IMR-90 (cell line): ENCODE data around the gene METTL25. TPM values are rescaled to one million over a fixed set of nuclear protein-coding genes. Genes with fewer than 3 reads are reported as not detected.

Experiments used
- ATAC-seq: fragments of 200-7000 bp; cut with Tn5 transposase; 2 replicates; pipeline ENCODE4 v1.9.1; 2020; ENCODE audit warnings: low read depth, mild to moderate bottlenecking, moderate library complexity
- BruUV-seq: library from RNA; stranded (reverse); fragments of 400-500 nt; replicated peaks from 2 replicates; lab custom pipeline; 2021; lab: Mats Ljungman, UMichigan
- CTCF ChIA-PET: fragments of 300-600 bp; formaldehyde crosslinking; extraction: SDS; loops from one replicate; lab custom pipeline; 2021; ENCODE audit warnings: antibody characterized with exemption; lab: Yijun Ruan, JAX
- POLR2A ChIA-PET: fragments of 300-600 bp; sonication (Branson Sonifier 250); formaldehyde crosslinking; loops from one replicate; lab custom pipeline; 2022; ENCODE audit warnings: antibody characterized with exemption; ENCODE audit not compliant: unreplicated experiment; lab: Charles Lee
- DNase-seq: peaks from one replicate; pipeline ENCODE4 v3.0.0; 2013
- H2AFZ ChIP-seq: replicated peaks from 2 replicates; pipeline ENCODE3; 2013; ENCODE audit warnings: low read length, mild to moderate bottlenecking; ENCODE audit not compliant: poor library complexity
- H2AK5ac ChIP-seq: 2 replicates; pipeline ENCODE4 v1.6.1; 2013; ENCODE audit warnings: low read depth, low read length, inconsistent platforms
- H2AK9ac ChIP-seq: replicated peaks from 2 replicates; pipeline ENCODE3; 2013; ENCODE audit warnings: mild to moderate bottlenecking, low read depth, low read length, moderate library complexity; ENCODE audit not compliant: poor library complexity
- H2BK120ac ChIP-seq: 2 replicates; pipeline ENCODE4 v1.6.1; 2013; ENCODE audit warnings: low read depth, low read length, inconsistent platforms
- H2BK15ac ChIP-seq: 3 replicates; pipeline ENCODE4 v1.6.1; 2013; ENCODE audit warnings: low read depth, low read length, inconsistent platforms
- H2BK20ac ChIP-seq: 2 replicates; pipeline ENCODE4 v1.6.1; 2013; ENCODE audit warnings: low read depth, mild to moderate bottlenecking, inconsistent platforms, low read length, moderate library complexity
- H2BK5ac ChIP-seq: 2 replicates; pipeline ENCODE4 v1.6.1; 2013; ENCODE audit warnings: mild to moderate bottlenecking, low read depth, low read length, inconsistent platforms; ENCODE audit not compliant: poor library complexity, severe bottlenecking
- H3K14ac ChIP-seq: replicated peaks from 2 replicates; pipeline ENCODE4 v1.6.1; 2013; ENCODE audit warnings: low read depth, low read length, inconsistent platforms
- H3K18ac ChIP-seq: 2 replicates; pipeline ENCODE4 v1.6.1; 2013; ENCODE audit warnings: low read depth, low read length, control low read depth
- H3K23ac ChIP-seq: 2 replicates; pipeline ENCODE4 v1.6.1; 2013; ENCODE audit warnings: low read depth, low read length, inconsistent platforms
- H3K27ac ChIP-seq: 2 replicates; pipeline ENCODE4 v1.5.1; 2013; ENCODE audit warnings: mild to moderate bottlenecking, control low read depth, low read length; ENCODE audit not compliant: insufficient read depth
- H3K27me3 ChIP-seq: 2 replicates; pipeline ENCODE4 v1.6.1; 2013; ENCODE audit warnings: low read length; ENCODE audit not compliant: control insufficient read depth, insufficient read depth
- H3K36me3 ChIP-seq: 2 replicates; pipeline ENCODE4 v1.6.1; 2013; ENCODE audit warnings: low read length, mixed read lengths; ENCODE audit not compliant: control insufficient read depth, insufficient read depth
- H3K4ac ChIP-seq: 2 replicates; pipeline ENCODE4 v1.6.1; 2013; ENCODE audit warnings: low read depth, low read length, inconsistent platforms
- H3K4me1 ChIP-seq: 2 replicates; pipeline ENCODE4 v1.6.1; 2013; ENCODE audit warnings: low read length, mixed read lengths; ENCODE audit not compliant: control insufficient read depth, insufficient read depth
- H3K4me2 ChIP-seq: 2 replicates; pipeline ENCODE4 v1.6.1; 2013; ENCODE audit warnings: low read depth, mild to moderate bottlenecking, control low read depth, low read length, moderate library complexity
- H3K4me3 ChIP-seq: 2 replicates; pipeline ENCODE4 v1.5.1; 2013; ENCODE audit warnings: low read depth, mild to moderate bottlenecking, control low read depth, low read length, moderate library complexity; ENCODE audit not compliant: insufficient read depth
- H3K56ac ChIP-seq: 2 replicates; pipeline ENCODE4 v1.6.1; 2013; ENCODE audit warnings: low read length, inconsistent platforms; ENCODE audit not compliant: insufficient read depth; ENCODE audit errors: extremely low read depth
- H3K79me1 ChIP-seq, 2 experiments: 2 replicates each; pipeline ENCODE4 v1.6.1; 2013; ENCODE audit warnings: low read length in 2 of 2, inconsistent platforms in 1 of 2, low read depth in 1 of 2
- H3K9ac ChIP-seq: 2 replicates; pipeline ENCODE4 v1.6.1; 2013; ENCODE audit warnings: low read depth, low read length, control low read depth
- H3K9me1 ChIP-seq: 2 replicates; pipeline ENCODE4 v1.6.1; 2013; ENCODE audit warnings: low read length, inconsistent platforms; ENCODE audit not compliant: insufficient read depth
- H3K9me3 ChIP-seq: 2 replicates; pipeline ENCODE4 v1.6.1; 2013; ENCODE audit warnings: low read length; ENCODE audit not compliant: control insufficient read depth, insufficient read depth
- H4K20me1 ChIP-seq: 2 replicates; pipeline ENCODE4 v1.6.1; 2013; ENCODE audit warnings: low read length, inconsistent platforms; ENCODE audit not compliant: insufficient read depth
- H4K5ac ChIP-seq: 2 replicates; pipeline ENCODE4 v1.6.1; 2013; ENCODE audit warnings: mild to moderate bottlenecking, low read depth, low read length, control low read depth
- H4K8ac ChIP-seq, 2 experiments: 2 replicates each; pipeline ENCODE4 v1.6.1; 2013; ENCODE audit warnings: low read depth in 2 of 2, low read length in 2 of 2, control low read depth in 1 of 2, inconsistent platforms in 1 of 2
- H4K91ac ChIP-seq: 2 replicates; pipeline ENCODE4 v1.6.1; 2013; ENCODE audit warnings: low read depth, low read length, inconsistent platforms; ENCODE audit not compliant: insufficient read depth
- BHLHE40 ChIP-seq: fragments of 150-350 bp; IDR thresholded peaks from 2 replicates; pipeline ENCODE4 v1.6.1; 2016; ENCODE audit warnings: mild to moderate bottlenecking, low read depth, low read length
- CEBPB ChIP-seq: IDR thresholded peaks from 2 replicates; pipeline ENCODE4 v1.6.1; 2012; ENCODE audit warnings: low read depth, low read length, improper control_type of control experiment
- CHD1 ChIP-seq: IDR thresholded peaks from 2 replicates; pipeline ENCODE4 v1.6.1; 2012; ENCODE audit warnings: low read depth, low read length, improper control_type of control experiment
- CTCF ChIP-seq: conservative IDR thresholded peaks from 2 replicates; pipeline ENCODE4 v1.5.1; 2012; ENCODE audit warnings: mild to moderate bottlenecking, low read depth, low read length, improper control_type of control experiment
- ELK1 ChIP-seq: fragments of 150-350 bp; IDR thresholded peaks from 2 replicates; pipeline ENCODE4 v1.6.1; 2016; ENCODE audit warnings: low read depth, mild to moderate bottlenecking, low read length, moderate library complexity, borderline replicate concordance
- FOS ChIP-seq: fragments of 150-350 bp; IDR thresholded peaks from 2 replicates; pipeline ENCODE4 v1.6.1; 2016; ENCODE audit warnings: low read depth, low read length
- MAFK ChIP-seq: IDR thresholded peaks from 2 replicates; pipeline ENCODE4 v1.6.1; 2012; ENCODE audit warnings: low read depth, low read length, improper control_type of control experiment
- MAZ ChIP-seq: IDR thresholded peaks from 2 replicates; pipeline ENCODE4 v1.6.1; 2012; ENCODE audit warnings: low read depth, mild to moderate bottlenecking, low read length, improper control_type of control experiment, moderate library complexity, borderline replicate concordance
- MXI1 ChIP-seq: IDR thresholded peaks from 2 replicates; pipeline ENCODE4 v1.6.1; 2012; ENCODE audit warnings: low read depth, mild to moderate bottlenecking, low read length, moderate library complexity, borderline replicate concordance
- NFE2L2 ChIP-seq: fragments of 150-350 bp; IDR thresholded peaks from 2 replicates; pipeline ENCODE4 v1.6.1; 2016; ENCODE audit warnings: low read depth, mild to moderate bottlenecking, low read length
- POLR2A ChIP-seq: IDR thresholded peaks from 2 replicates; pipeline ENCODE4 v1.6.1; 2012; ENCODE audit warnings: mild to moderate bottlenecking, low read depth, low read length
- RAD21 ChIP-seq: IDR thresholded peaks from 2 replicates; pipeline ENCODE4 v1.6.1; 2012; ENCODE audit warnings: low read length, improper control_type of control experiment
- RCOR1 ChIP-seq: IDR thresholded peaks from 2 replicates; pipeline ENCODE4 v1.6.1; 2012; ENCODE audit warnings: mild to moderate bottlenecking, low read length, improper control_type of control experiment; ENCODE audit not compliant: insufficient replicate concordance
- RFX5 ChIP-seq: IDR thresholded peaks from 2 replicates; pipeline ENCODE4 v1.8.0; 2012; ENCODE audit warnings: low read depth, mild to moderate bottlenecking, low read length, moderate library complexity
- SMC3 ChIP-seq: fragments of 150-350 bp; IDR thresholded peaks from 2 replicates; pipeline ENCODE4 v1.6.1; 2016; ENCODE audit warnings: low read depth, mild to moderate bottlenecking, antibody characterized with exemption, low read length, moderate library complexity
- USF2 ChIP-seq: fragments of 150-350 bp; IDR thresholded peaks from 2 replicates; pipeline ENCODE4 v1.6.1; 2017; ENCODE audit warnings: mild to moderate bottlenecking, antibody characterized with exemption, low read length, low read depth
- WGBS, 2 experiments: methylation state at CpG; one replicate each; pipeline versions ENCODE4 v1.1.5 to v1.1.7; 2013; ENCODE audit warnings: missing lambda C conversion rate in 2 of 2; ENCODE audit not compliant: insufficient read length in 1 of 2; ENCODE audit errors: extremely low coverage in 2 of 2; 5-methylcytosine and 5-hydroxymethylcytosine counted together
- dilution Hi-C: fragments of 300-500 bp; cut with HindIII; formaldehyde crosslinking; loops from one replicate; pipeline ENCODE4 v1.14.3; 2018; ENCODE audit warnings: low sequenced_read_pairs; ENCODE audit not compliant: unreplicated experiment
- in situ Hi-C: fragments of 300-500 bp; cut with MboI; formaldehyde crosslinking; loops from 3 replicates; pipeline ENCODE4 v1.14.3; 2019; ENCODE audit warnings: low sequenced_read_pairs, inconsistent platforms, mixed read lengths
- intact Hi-C: fragments of 100-400 bp; cut with micrococcal nuclease; formaldehyde crosslinking; loops from 2 replicates; pipeline ENCODE4 v1.10.0; 2022
- polyA plus RNA-seq, 3 experiments: library from polyadenylated mRNA; depleted of rRNA; stranded (reverse); fragments of >200 nt; gene quantifications; 2 replicates each; pipeline ENCODE4 v1.2.3, GENCODE V29; 2012; ENCODE audit warnings: low replicate concordance in 1 of 3
- total RNA-seq: library from RNA; depleted of rRNA; stranded (reverse); fragments of >200 nt; gene quantifications from 2 replicates; pipeline ENCODE4 v1.2.3, GENCODE V29; 2012

The METTL25 gene
- total and polyA plus RNA-seq, 2 of the 4 experiments (the other 2 are of a cell fraction), result 2.6 to 3.0 TPM

GRCh38 chr12:82361461-82361915 lies 3.2 kb downstream of the METTL25 start:
- H3K4ac ChIP-seq, result no peak overlapping the region
- no peak overlapping the region for H2BK15ac ChIP-seq
- no peak overlapping the region for H2AK5ac ChIP-seq
- DNase-seq (no peak), ATAC-seq (no peak)
- H3K9me3 ChIP-seq, result no peaks in the 10 kb centered on the region
- dilution Hi-C loops, result no loop called here
- no TSS peak for BruUV-seq
- TF ChIP-seq POLR2A (no peak), RFX5 (no peak), MXI1 (no peak), SMC3 (no peak), RAD21 (no peak), CEBPB (no peak), FOS (no peak), RCOR1 (no peak), BHLHE40 (no peak), CTCF (no peak), ELK1 (no peak), USF2 (no peak), MAZ (no peak), MAFK (no peak), CHD1 (no peak), NFE2L2 (no peak)
- H3K9ac ChIP-seq, result no peak overlapping the region
- 94% methylated on average over 3 of the region's 22 CpGs; no CpG with 5 or more reads in 1 of the 2 experiments for WGBS, 2 experiments
- H3K4me3 ChIP-seq, result no peak overlapping the region
- no peak overlapping the region for H4K8ac ChIP-seq
- H3K4me1 ChIP-seq, result no peaks in the 10 kb centered on the region
- H2BK5ac ChIP-seq, result no peak overlapping the region
- H2BK120ac ChIP-seq, result no peak overlapping the region
- no peak overlapping the region for H4K5ac ChIP-seq
- intact Hi-C loops, result no loop called here
- H3K36me3 ChIP-seq, result no peaks in the 10 kb centered on the region
- H3K79me1 ChIP-seq, result peaks cover 5 to 14% of the 10 kb centered on the region in 2 experiments
- no peak overlapping the region for H4K91ac ChIP-seq
- in situ Hi-C loops, result no loop called here
- no peak overlapping the region for H3K18ac ChIP-seq
- no peak overlapping the region for H3K14ac ChIP-seq
- no peak overlapping the region for H3K56ac ChIP-seq
- no peak overlapping the region for H2AK9ac ChIP-seq
- no peak overlapping the region for H3K27ac ChIP-seq
- no peaks in the 10 kb centered on the region for H4K20me1 ChIP-seq
- H3K23ac ChIP-seq, result no peak overlapping the region
- no peak overlapping the region for H2AFZ ChIP-seq
- H3K4me2 ChIP-seq, result no peak overlapping the region
- POLR2A ChIA-PET, result no interaction called here
- no peak overlapping the region for H2BK20ac ChIP-seq
- CTCF ChIA-PET, result no interaction called here
- H3K27me3 ChIP-seq, result no peaks in the 10 kb centered on the region
- no peaks in the 10 kb centered on the region for H3K9me1 ChIP-seq
